HFFc6 (cell line): ENCODE results near the gene DYDC1. TPM values are rescaled to one million over a fixed set of nuclear protein-coding genes. Genes with fewer than 3 reads are reported as not detected.
"Not testable (repeated sequence)": the region's sequence is repeated elsewhere in the genome, so short reads cannot be mapped to it uniquely, and the experiment has no call there.

Experiments used
- DNase-seq: peaks from one replicate; pipeline ENCODE4 v3.0.0-alpha.2; 2018
- H3K27ac Mint-ChIP-seq: 2 replicates; pipeline ENCODE4 v1.8.0; 2020; ENCODE audit warnings: mild to moderate bottlenecking, mixed read lengths
- H3K27me3 Mint-ChIP-seq: 2 replicates; pipeline ENCODE4 v1.8.0; 2021; ENCODE audit warnings: mild to moderate bottlenecking, moderate library complexity, mixed read lengths; ENCODE audit not compliant: insufficient read depth
- H3K36me3 Mint-ChIP-seq: 2 replicates; pipeline ENCODE4 v1.8.0; 2021; ENCODE audit warnings: low read depth, mixed read lengths
- H3K4me1 Mint-ChIP-seq: 2 replicates; pipeline ENCODE4 v1.8.0; 2020; ENCODE audit warnings: low read depth, mixed read lengths
- H3K4me3 Mint-ChIP-seq: 2 replicates; pipeline ENCODE4 v1.8.0; 2020; ENCODE audit warnings: mild to moderate bottlenecking, moderate library complexity, mixed read lengths
- H3K9me3 Mint-ChIP-seq: 2 replicates; pipeline ENCODE4 v1.8.0; 2020; ENCODE audit warnings: mild to moderate bottlenecking, mixed read lengths
- total RNA-seq, 6 experiments: library from RNA; stranded (reverse); fragmentation: NEBNext Ultra II Directional; extraction: Animal tissue kit (Norgen Biotek cat#: 25700); gene quantifications; 2 replicates in 1 of 6; 3 replicates in 5 of 6; pipeline ENCODE4 v1.2.3, GENCODE V29; 2021
- TF ChIP-seq, protein P1 (sequence below): fragments of 200-600 bp; sonication (generic); IDR thresholded peaks from 2 replicates; pipeline ENCODE4 v1.5.0; 2021; ENCODE audit warnings: antibody characterized with exemption, mild to moderate bottlenecking

Gene DYDC1
- total RNA-seq, 6 experiments from 2014 or later = not detected

GRCh38 chr10:80319318-80319717, 37.2 kb downstream of the DYDC1 start:
- Mint-ChIP-seq H3K36me3 (no peaks in the 10 kb centered on the region), H3K27me3 (peaks cover 1% of the 10 kb centered on the region; the same call in 1 of the 2 replicates), H3K4me3 (no peak overlapping the region), H3K4me1 (peaks cover 6% of the 10 kb centered on the region), H3K9me3 (no peaks in the 10 kb centered on the region), H3K27ac (no peak overlapping the region)
- no peak for DNase-seq
- TF ChIP-seq, protein P1, sequence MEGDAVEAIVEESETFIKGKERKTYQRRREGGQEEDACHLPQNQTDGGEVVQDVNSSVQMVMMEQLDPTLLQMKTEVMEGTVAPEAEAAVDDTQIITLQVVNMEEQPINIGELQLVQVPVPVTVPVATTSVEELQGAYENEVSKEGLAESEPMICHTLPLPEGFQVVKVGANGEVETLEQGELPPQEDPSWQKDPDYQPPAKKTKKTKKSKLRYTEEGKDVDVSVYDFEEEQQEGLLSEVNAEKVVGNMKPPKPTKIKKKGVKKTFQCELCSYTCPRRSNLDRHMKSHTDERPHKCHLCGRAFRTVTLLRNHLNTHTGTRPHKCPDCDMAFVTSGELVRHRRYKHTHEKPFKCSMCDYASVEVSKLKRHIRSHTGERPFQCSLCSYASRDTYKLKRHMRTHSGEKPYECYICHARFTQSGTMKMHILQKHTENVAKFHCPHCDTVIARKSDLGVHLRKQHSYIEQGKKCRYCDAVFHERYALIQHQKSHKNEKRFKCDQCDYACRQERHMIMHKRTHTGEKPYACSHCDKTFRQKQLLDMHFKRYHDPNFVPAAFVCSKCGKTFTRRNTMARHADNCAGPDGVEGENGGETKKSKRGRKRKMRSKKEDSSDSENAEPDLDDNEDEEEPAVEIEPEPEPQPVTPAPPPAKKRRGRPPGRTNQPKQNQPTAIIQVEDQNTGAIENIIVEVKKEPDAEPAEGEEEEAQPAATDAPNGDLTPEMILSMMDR = no peak

DNA sequence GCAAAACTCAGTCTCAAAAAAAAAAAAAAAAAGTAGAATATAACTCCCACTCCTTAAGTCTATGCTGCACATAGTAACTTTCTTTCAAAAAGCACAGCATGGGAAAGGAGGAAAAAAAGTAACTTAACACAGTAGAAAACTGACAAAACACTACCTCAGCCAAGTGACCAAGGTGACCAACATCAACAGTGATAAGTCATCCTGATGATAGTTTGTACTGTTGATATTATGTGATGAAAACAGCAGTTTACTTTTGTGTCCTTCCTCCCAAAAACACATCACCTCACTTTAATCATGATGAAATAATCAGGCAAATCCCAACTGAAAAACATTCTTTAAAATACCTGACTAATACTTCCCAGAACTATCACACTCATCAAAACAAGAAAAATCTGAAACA, 37.8 kb downstream of the DYDC1 start:
- no peaks in the 10 kb centered on the region for H3K9me3 Mint-ChIP-seq
- TF ChIP-seq, protein P1 = no peak
- H3K4me3 Mint-ChIP-seq = no peak overlapping the region
- H3K27ac Mint-ChIP-seq = no peak overlapping the region
- DNase-seq = no peak
- no peaks in the 10 kb centered on the region for H3K36me3 Mint-ChIP-seq
- 0 out of 2 replicates have a peak, but pooled peaks cover under 1% of the 10 kb centered on the region for H3K4me1 Mint-ChIP-seq
- H3K27me3 Mint-ChIP-seq = peaks cover 1% of the 10 kb centered on the region; the same call in 1 of the 2 replicates

DNA sequence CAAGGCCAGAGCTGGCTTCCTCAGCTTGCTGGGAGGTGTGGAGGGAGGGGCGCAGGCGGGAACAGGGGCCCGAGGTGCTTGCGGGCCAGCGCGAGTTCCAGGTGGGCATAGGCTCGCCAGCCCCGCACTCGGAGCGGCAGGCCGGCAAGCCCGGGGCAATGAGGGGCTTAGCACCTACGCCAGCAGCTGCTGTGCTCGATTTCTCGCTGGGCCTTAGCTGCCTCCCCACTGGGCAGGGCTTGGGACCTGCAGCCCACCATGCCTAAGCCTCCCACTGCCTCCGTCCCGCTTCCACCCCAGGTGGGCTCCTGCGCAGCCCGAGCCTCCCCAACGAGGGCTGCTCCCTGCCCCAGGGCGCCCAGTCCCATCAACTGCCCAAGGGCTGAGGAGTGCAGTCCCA, 41.2 kb downstream of the DYDC1 start:
- Mint-ChIP-seq H3K36me3 (no peaks in the 10 kb centered on the region), H3K4me3 (no peak overlapping the region), H3K9me3 (no peaks in the 10 kb centered on the region; the same call in 1 of the 2 replicates), H3K27me3 (peaks cover 4% of the 10 kb centered on the region; the same call in 1 of the 2 replicates), H3K27ac (no peak overlapping the region), H3K4me1 (no peaks in the 10 kb centered on the region)
- TF ChIP-seq, protein P1 = no peak
- no peak for DNase-seq

GRCh38 chr10:80313523-80313922, 43.0 kb downstream of the DYDC1 start:
- no peak overlapping the region for H3K4me3 Mint-ChIP-seq
- DNase-seq = no peak
- no peak overlapping the region for H3K27ac Mint-ChIP-seq
- no peaks in the 10 kb centered on the region; the same call in 1 of the 2 replicates for H3K9me3 Mint-ChIP-seq
- H3K36me3 Mint-ChIP-seq = no peaks in the 10 kb centered on the region
- peaks cover 6% of the 10 kb centered on the region; the same call in 1 of the 2 replicates for H3K27me3 Mint-ChIP-seq
- no peaks in the 10 kb centered on the region for H3K4me1 Mint-ChIP-seq
- TF ChIP-seq, protein P1 = no peak

GRCh38 chr10:80305989-80306388, 50.6 kb downstream of the DYDC1 start:
- not testable (repeated sequence) for H3K4me1 Mint-ChIP-seq, H3K27ac Mint-ChIP-seq, DNase-seq, H3K4me3 Mint-ChIP-seq, H3K36me3 Mint-ChIP-seq, H3K27me3 Mint-ChIP-seq
- peaks cover 12% of the 10 kb centered on the region; the same call in 1 of the 2 replicates for H3K9me3 Mint-ChIP-seq

GRCh38 chr10:80296942-80297341, 59.6 kb downstream of the DYDC1 start:
- H3K36me3 Mint-ChIP-seq = no peaks in the 10 kb centered on the region
- H3K27me3 Mint-ChIP-seq = peaks cover 14% of the 10 kb centered on the region
- H3K4me3 Mint-ChIP-seq = no peak overlapping the region
- no peak for DNase-seq
- H3K27ac Mint-ChIP-seq = no peak overlapping the region
- TF ChIP-seq, protein P1 = no peak
- H3K9me3 Mint-ChIP-seq = 0 out of 2 replicates have a peak, but pooled peaks cover 9% of the 10 kb centered on the region
- H3K4me1 Mint-ChIP-seq = no peaks in the 10 kb centered on the region
